ENCODE measurements around the gene ANKRD13D. TPM values are rescaled to one million over a fixed set of nuclear protein-coding genes. Genes with fewer than 3 reads are reported as not detected.

ANKRD13D gene
- total and polyA plus RNA-seq, 10 donors = 65.2 to 151 (median 126) TPM

DNA sequence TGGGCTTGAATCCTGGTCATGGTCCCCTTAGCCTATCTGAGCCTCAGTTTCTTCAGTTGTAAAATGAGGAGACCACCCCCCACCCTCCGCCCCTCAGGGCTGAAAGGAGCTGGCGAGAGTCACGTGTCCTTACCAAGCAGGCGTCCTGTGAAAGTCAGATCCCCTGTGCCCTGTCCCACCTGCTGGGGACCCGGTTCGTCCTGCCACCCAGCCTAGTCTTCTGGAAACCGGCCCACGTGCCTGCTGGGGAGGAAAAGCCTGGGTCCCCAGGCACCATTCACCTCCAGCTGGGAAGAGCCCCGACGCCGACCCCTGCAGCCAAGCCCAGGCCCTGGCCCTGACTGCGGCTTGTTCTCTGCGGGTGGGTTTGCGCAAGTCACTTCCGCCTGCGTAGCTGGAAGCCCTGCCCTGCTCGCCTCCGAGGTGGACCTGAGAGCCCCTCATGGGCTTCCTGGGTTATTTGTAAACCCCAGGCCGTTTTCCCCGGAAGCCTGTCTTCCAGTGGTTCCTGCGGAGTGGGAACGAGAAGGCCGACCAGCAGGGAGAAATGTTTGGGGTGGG, 13.5 kb downstream of the ANKRD13D start:
- peaks cover 0 to 60% (median 48%) of the 10 kb centered on the region in 6 donors for H3K36me3 ChIP-seq
- intact Hi-C loops (cut with DNase I; ENCODE audit: low total_unique reads) = no loop called here
- peak overlapping the region; percentile 55 to 96 (median 88) for H3K27ac ChIP-seq
- peaks cover 12 to 64% (median 33%) of the 10 kb centered on the region in 6 donors for H3K4me1 ChIP-seq
- no peaks in the 10 kb centered on the region for H3K9me3 ChIP-seq
- TF ChIP-seq POLR2A (IDR thresholded peaks at IDR 0.05) = no peak
- TF ChIP-seq POLR2AphosphoS5 (IDR thresholded peaks at IDR 0.05) = peak; percentile 21 to 66 (median 27)
- TF ChIP-seq, protein P1, sequence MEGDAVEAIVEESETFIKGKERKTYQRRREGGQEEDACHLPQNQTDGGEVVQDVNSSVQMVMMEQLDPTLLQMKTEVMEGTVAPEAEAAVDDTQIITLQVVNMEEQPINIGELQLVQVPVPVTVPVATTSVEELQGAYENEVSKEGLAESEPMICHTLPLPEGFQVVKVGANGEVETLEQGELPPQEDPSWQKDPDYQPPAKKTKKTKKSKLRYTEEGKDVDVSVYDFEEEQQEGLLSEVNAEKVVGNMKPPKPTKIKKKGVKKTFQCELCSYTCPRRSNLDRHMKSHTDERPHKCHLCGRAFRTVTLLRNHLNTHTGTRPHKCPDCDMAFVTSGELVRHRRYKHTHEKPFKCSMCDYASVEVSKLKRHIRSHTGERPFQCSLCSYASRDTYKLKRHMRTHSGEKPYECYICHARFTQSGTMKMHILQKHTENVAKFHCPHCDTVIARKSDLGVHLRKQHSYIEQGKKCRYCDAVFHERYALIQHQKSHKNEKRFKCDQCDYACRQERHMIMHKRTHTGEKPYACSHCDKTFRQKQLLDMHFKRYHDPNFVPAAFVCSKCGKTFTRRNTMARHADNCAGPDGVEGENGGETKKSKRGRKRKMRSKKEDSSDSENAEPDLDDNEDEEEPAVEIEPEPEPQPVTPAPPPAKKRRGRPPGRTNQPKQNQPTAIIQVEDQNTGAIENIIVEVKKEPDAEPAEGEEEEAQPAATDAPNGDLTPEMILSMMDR (IDR thresholded peaks at IDR 0.05 in 8 of 11, conservative IDR thresholded peaks at IDR 0.05 in 3 of 11) = peak in 1 of 11 experiments; percentile 5
- H3K4me3 ChIP-seq = peak overlapping the region; percentile 60 to 91 (median 78)
- DNase-seq = peak; percentile 89
- H3K27me3 ChIP-seq (replicated peaks in 1 of 7) = no peaks in the 10 kb centered on the region
- 19 to 37% (median 30%) methylated on average over 23 of the region's 23 CpGs for WGBS, 5 donors

DNA sequence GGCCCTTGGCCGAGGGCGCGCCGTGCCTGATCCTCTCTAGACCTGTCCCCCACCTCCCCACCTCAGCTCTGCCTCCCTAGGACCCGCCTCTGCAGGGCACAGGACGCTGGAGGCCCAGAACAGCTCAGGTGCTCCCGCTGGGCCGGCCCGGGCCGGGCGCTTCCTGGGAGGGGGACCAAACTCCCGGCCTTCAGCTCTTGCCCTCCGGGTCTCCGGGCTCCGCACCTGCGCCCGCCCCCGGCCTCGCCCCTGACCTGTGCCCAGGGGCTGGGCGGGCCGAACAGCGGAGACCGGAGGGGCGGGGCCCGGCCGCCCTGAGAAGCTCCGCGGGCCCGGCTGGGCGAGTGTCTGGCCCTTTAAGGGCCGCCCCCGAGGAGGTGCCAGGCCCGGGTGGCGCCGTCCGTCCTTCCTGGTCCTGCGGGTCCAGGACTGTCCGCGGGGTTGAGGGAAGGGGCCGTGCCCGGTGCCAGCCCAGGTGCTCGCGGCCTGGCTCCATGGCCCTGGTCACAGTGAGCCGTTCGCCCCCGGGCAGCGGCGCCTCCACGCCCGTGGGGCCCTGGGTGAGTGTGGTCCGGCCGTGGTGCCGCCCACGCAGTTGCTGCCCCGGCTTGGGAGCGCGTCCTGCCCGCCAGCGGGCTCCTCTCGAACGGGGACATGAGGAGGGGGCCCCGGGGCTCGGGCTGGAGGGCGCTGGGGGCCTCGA, 14.2 kb downstream of the ANKRD13D start, which contains the start of gene SSH3:
Gene SSH3 (plus strand): TSS at position 399 of the 703 bp plus-strand sequence. CDS start 96 bp downstream, at position 495.
- DNase-seq = peak; percentile 94
- intact Hi-C loops (cut with DNase I; ENCODE audit: low total_unique reads) = no loop called here
- TF ChIP-seq POLR2A (IDR thresholded peaks at IDR 0.05) (no peak), POLR2AphosphoS5 (IDR thresholded peaks at IDR 0.05) (peak; percentile 48 to 79 (median 76))
- TF ChIP-seq, protein P1 (IDR thresholded peaks at IDR 0.05 in 8 of 11, conservative IDR thresholded peaks at IDR 0.05 in 3 of 11) = peak in 2 of 11 experiments; percentile 12 to 13
- peak within 1 kb of the TSS; percentile 55 to 96 (median 88) for H3K27ac ChIP-seq
- H3K27me3 ChIP-seq (replicated peaks in 1 of 7) = no peaks in the 10 kb centered on the region
- H3K4me3 ChIP-seq = peak within 1 kb of the TSS; percentile 60 to 91 (median 78)
- H3K9me3 ChIP-seq = no peaks in the 10 kb centered on the region
- peaks cover 12 to 62% (median 33%) of the 10 kb centered on the region in 6 donors for H3K4me1 ChIP-seq
- WGBS, 5 donors = 4 to 10% (median 7%) methylated on average over 15 to 65 of the region's 65 CpGs
- H3K36me3 ChIP-seq = peaks cover 0 to 60% (median 48%) of the 10 kb centered on the region in 6 donors

DNA sequence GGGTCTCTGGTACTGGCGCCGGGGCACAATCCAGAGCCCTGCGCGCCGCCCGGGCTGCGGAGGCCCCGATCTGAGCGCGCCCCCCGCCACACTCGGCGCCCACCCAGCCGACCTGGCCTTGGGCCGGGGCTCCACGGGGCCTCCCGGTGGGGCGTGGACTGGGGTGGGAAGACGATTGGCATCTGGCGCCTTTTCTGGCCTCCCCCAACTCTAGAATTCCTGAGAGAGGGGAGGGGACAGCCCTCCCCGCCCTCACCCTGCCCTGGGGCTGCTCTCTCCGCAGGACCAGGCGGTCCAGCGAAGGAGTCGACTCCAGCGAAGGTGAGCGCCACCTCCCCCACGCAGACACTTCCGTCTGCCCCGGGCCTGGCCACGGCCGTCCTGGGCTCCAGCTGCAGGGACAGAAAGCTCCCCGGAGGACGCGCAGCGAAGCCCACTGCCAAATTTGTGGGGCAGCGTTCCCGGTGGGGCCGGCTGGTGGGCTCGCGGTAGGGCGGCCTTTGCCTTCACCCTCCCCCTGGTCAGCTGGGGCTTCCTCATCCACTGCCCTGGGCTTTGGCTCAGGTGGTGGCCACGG, 14.8 kb downstream of the ANKRD13D start:
- no peaks in the 10 kb centered on the region for H3K9me3 ChIP-seq
- 11 to 43% (median 18%) methylated on average over 1 to 43 of the region's 43 CpGs; no CpG with 5 or more reads in 1 of the 5 donors for WGBS, 5 donors
- peaks cover 0 to 60% (median 44%) of the 10 kb centered on the region in 6 donors for H3K36me3 ChIP-seq
- DNase-seq = peak; percentile 89
- peak overlapping the region; percentile 55 to 96 (median 88) for H3K27ac ChIP-seq
- H3K4me1 ChIP-seq = peaks cover 12 to 56% (median 33%) of the 10 kb centered on the region in 6 donors
- intact Hi-C loops (cut with DNase I; ENCODE audit: low total_unique reads) = no loop called here
- TF ChIP-seq, protein P1 (IDR thresholded peaks at IDR 0.05 in 8 of 11, conservative IDR thresholded peaks at IDR 0.05 in 3 of 11) = no peak
- TF ChIP-seq POLR2A (IDR thresholded peaks at IDR 0.05) (no peak), POLR2AphosphoS5 (IDR thresholded peaks at IDR 0.05) (peak in 1 of 3 donors; percentile 0)
- peak overlapping the region; percentile 60 to 91 (median 78) for H3K4me3 ChIP-seq
- H3K27me3 ChIP-seq (replicated peaks in 1 of 7) = no peaks in the 10 kb centered on the region
